Ishikawa (cell line): ENCODE data around the gene ABCB11.

Experiments
- CEBPB ChIP-seq: IDR thresholded peaks from 2 replicates; pipeline ENCODE4 v1.6.1; 2012
- CREB1 ChIP-seq: IDR thresholded peaks from 2 replicates; pipeline ENCODE4 v1.6.1; 2012; ENCODE audit warnings: low read depth
- EGR1 ChIP-seq: IDR thresholded peaks from 2 replicates; pipeline ENCODE4 v1.6.1; 2012
- EP300 ChIP-seq: IDR thresholded peaks from 2 replicates; pipeline ENCODE4 v1.6.1; 2012; ENCODE audit warnings: borderline replicate concordance
- FOXM1 ChIP-seq: IDR thresholded peaks from 2 replicates; pipeline ENCODE4 v1.6.1; 2012; ENCODE audit warnings: low read depth, borderline replicate concordance
- MAX ChIP-seq: IDR thresholded peaks from 2 replicates; pipeline ENCODE4 v1.6.1; 2012
- NFIC ChIP-seq: IDR thresholded peaks from 2 replicates; pipeline ENCODE4 v1.6.1; 2012
- RAD21 ChIP-seq: IDR thresholded peaks from 2 replicates; pipeline ENCODE4 v1.6.1; 2012; ENCODE audit warnings: low read depth
- TAF1 ChIP-seq: IDR thresholded peaks from 2 replicates; pipeline ENCODE4 v1.6.1; 2012; ENCODE audit warnings: low read depth, mild to moderate bottlenecking
- TCF12 ChIP-seq: IDR thresholded peaks from 2 replicates; pipeline ENCODE4 v1.6.1; 2012; ENCODE audit warnings: low read depth
- TEAD4 ChIP-seq: IDR thresholded peaks from 2 replicates; pipeline ENCODE4 v1.6.1; 2012
- USF1 ChIP-seq: IDR thresholded peaks from 2 replicates; pipeline ENCODE4 v1.6.1; 2012
- YY1 ChIP-seq: IDR thresholded peaks from 2 replicates; pipeline ENCODE4 v1.6.1; 2012; ENCODE audit warnings: low read depth
- ZBTB7A ChIP-seq: IDR thresholded peaks from 2 replicates; pipeline ENCODE4 v1.6.1; 2012; ENCODE audit warnings: low read depth
- TF ChIP-seq, protein P1 (sequence below): IDR thresholded peaks from 2 replicates; pipeline ENCODE4 v1.6.1; 2012; ENCODE audit warnings: low read depth, mild to moderate bottlenecking

ABCB11 gene

GRCh38 chr2:169012812-169013627 lies 18.1 kb downstream of the ABCB11 start:
- TF ChIP-seq ZBTB7A (no peak), EGR1 (no peak), USF1 (no peak), RAD21 (no peak), EP300 (no peak), NFIC (no peak), CREB1 (no peak), YY1 (no peak), TCF12 (no peak), TEAD4 (no peak), TAF1 (no peak), CEBPB (no peak), MAX (no peak), FOXM1 (no peak)
- TF ChIP-seq, protein P1, sequence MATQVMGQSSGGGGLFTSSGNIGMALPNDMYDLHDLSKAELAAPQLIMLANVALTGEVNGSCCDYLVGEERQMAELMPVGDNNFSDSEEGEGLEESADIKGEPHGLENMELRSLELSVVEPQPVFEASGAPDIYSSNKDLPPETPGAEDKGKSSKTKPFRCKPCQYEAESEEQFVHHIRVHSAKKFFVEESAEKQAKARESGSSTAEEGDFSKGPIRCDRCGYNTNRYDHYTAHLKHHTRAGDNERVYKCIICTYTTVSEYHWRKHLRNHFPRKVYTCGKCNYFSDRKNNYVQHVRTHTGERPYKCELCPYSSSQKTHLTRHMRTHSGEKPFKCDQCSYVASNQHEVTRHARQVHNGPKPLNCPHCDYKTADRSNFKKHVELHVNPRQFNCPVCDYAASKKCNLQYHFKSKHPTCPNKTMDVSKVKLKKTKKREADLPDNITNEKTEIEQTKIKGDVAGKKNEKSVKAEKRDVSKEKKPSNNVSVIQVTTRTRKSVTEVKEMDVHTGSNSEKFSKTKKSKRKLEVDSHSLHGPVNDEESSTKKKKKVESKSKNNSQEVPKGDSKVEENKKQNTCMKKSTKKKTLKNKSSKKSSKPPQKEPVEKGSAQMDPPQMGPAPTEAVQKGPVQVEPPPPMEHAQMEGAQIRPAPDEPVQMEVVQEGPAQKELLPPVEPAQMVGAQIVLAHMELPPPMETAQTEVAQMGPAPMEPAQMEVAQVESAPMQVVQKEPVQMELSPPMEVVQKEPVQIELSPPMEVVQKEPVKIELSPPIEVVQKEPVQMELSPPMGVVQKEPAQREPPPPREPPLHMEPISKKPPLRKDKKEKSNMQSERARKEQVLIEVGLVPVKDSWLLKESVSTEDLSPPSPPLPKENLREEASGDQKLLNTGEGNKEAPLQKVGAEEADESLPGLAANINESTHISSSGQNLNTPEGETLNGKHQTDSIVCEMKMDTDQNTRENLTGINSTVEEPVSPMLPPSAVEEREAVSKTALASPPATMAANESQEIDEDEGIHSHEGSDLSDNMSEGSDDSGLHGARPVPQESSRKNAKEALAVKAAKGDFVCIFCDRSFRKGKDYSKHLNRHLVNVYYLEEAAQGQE, result no peak

- TF ChIP-seq TAF1, result no peak
- TF ChIP-seq FOXM1, result no peak
- no peak for TF ChIP-seq NFIC
- no peak for TF ChIP-seq TCF12
- TF ChIP-seq CEBPB, result no peak
- TF ChIP-seq ZBTB7A, result no peak
- TF ChIP-seq CREB1, result no peak
These were observed 19.4 kb downstream of the ABCB11 start for GRCh38 chr2:169011698-169012097.

DNA sequence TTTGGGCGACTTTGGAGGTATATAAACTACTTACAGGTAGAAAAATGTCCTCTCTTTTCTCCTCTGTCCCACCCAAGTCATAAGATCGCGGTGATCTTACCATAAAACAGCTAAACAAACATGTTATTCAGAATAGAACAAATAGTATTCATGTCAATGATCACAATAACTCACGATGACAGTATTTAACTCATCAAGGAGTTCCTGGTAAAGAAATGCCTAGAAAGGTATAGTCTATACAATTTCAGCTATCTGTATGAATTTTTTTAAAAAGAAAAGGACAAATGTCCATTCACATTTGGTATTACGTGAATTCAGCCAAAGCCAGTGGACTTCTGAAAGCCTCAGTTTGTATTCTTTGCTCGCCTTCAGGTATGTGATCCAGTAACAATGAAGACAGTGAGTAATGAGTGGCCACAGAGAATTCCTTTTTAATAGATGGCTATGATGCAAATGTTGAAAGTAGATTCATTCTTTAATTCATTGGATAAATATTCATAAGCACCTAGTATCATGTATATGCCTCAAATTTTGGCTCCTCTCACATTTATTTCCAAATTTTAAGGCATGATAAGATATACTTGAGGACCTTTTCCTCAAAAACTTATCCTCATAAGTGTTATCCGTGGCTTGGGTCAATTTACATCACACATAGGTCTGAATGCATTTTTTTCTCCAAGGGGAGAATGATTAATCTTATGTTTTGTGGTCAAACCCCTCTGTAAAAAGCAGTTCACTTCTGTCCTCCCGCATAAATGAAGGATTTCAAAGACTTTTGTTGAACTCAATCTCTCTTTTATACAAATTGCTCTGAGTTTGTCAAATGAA lies 20.3 kb downstream of the ABCB11 start:
- TF ChIP-seq USF1 (no peak), CREB1 (no peak), YY1 (no peak), NFIC (no peak), TEAD4 (no peak), TAF1 (no peak), EGR1 (no peak), ZBTB7A (no peak), RAD21 (no peak), EP300 (no peak)
- TF ChIP-seq, protein P1, result no peak

- no peak for TF ChIP-seq MAX
- no peak for TF ChIP-seq FOXM1
- TF ChIP-seq USF1, result no peak
- no peak for TF ChIP-seq EGR1
- TF ChIP-seq, protein P1, result no peak
- no peak for TF ChIP-seq EP300
- TF ChIP-seq RAD21, result no peak
These were observed 21.1 kb downstream of the ABCB11 start for GRCh38 chr2:169009865-169010579.
